CD14-positive monocyte (primary cell): ENCODE results near the gene NSD1. TPM values are rescaled to one million over a fixed set of nuclear protein-coding genes. Genes with fewer than 3 reads are reported as not detected.

ENCODE experiments used
- DNase-seq, 3 donors: peaks; one replicate each; pipeline ENCODE4 v3.0.0-alpha.2; 2011 to 2022
- H2AFZ ChIP-seq: 2 replicates; pipeline ENCODE4 v1.6.0; 2012; ENCODE audit warnings: mild to moderate bottlenecking, low read depth, low read length, inconsistent platforms; ENCODE audit not compliant: insufficient read depth, poor library complexity, severe bottlenecking
- H3K27ac ChIP-seq, 2 donors: 1 replicate in 1 of 2; 2 replicates in 1 of 2; pipeline ENCODE4 v1.5.1; 2012 to 2013; ENCODE audit warnings: low read length in 2 of 2, control low read depth in 1 of 2, inconsistent platforms in 1 of 2, low read depth in 1 of 2, mild to moderate bottlenecking in 1 of 2
- H3K27me3 ChIP-seq, 2 donors: one replicate each; pipeline versions ENCODE4 v1.6.0 to v1.6.1; 2011 to 2013; ENCODE audit warnings: low read length in 2 of 2; ENCODE audit not compliant: control insufficient read depth in 2 of 2, insufficient read depth in 2 of 2
- H3K36me3 ChIP-seq, 2 donors: replicated peaks in 1 of 2; 1 replicate in 1 of 2; 2 replicates in 1 of 2; pipeline versions ENCODE4 v1.5.1 to v1.6.1; 2012 to 2013; ENCODE audit warnings: low read length in 2 of 2, control low read depth in 1 of 2, inconsistent platforms in 1 of 2, mild to moderate bottlenecking in 1 of 2; ENCODE audit not compliant: insufficient read depth in 2 of 2, control insufficient read depth in 1 of 2
- H3K4me1 ChIP-seq, 2 donors: 1 replicate in 1 of 2; 2 replicates in 1 of 2; pipeline versions ENCODE4 v1.5.1 to v1.6.1; 2012 to 2013; ENCODE audit warnings: low read length in 2 of 2, control low read depth in 1 of 2, inconsistent platforms in 1 of 2, mild to moderate bottlenecking in 1 of 2, moderate library complexity in 1 of 2; ENCODE audit not compliant: insufficient read depth in 2 of 2, control insufficient read depth in 1 of 2
- H3K4me2 ChIP-seq: replicated peaks from 2 replicates; pipeline ENCODE3; 2012; ENCODE audit warnings: low read length, moderate library complexity, mild to moderate bottlenecking; ENCODE audit not compliant: poor library complexity, severe bottlenecking; ENCODE audit errors: extremely low read depth
- H3K4me3 ChIP-seq, 3 experiments: fragments of 200-600 bp in 1 of 3; sonication (generic) in 1 of 3; replicated peaks in 1 of 3; 1 replicate in 2 of 3; 2 replicates in 1 of 3; pipeline ENCODE4 v1.5.1; 2011 to 2013; ENCODE audit warnings: low read length in 3 of 3, mild to moderate bottlenecking in 3 of 3, control low read depth in 2 of 3, low read depth in 2 of 3, inconsistent platforms in 1 of 3, moderate library complexity in 1 of 3
- H3K79me2 ChIP-seq: 2 replicates; pipeline ENCODE4 v1.6.0; 2012; ENCODE audit warnings: mild to moderate bottlenecking, control low read depth, inconsistent platforms, low read length, moderate library complexity; ENCODE audit not compliant: insufficient read depth
- H3K9ac ChIP-seq: 2 replicates; pipeline ENCODE4 v1.6.0; 2017; ENCODE audit warnings: low read length, mild to moderate bottlenecking; ENCODE audit not compliant: insufficient read depth, poor library complexity, severe bottlenecking
- H3K9me3 ChIP-seq, 2 donors: replicated peaks in 1 of 2; 1 replicate in 1 of 2; 2 replicates in 1 of 2; pipeline versions ENCODE4 v1.5.1 to v1.6.1; 2012 to 2013; ENCODE audit warnings: low read length in 2 of 2, control low read depth in 1 of 2; ENCODE audit not compliant: control insufficient read depth in 1 of 2, insufficient read depth in 1 of 2
- H4K20me1 ChIP-seq: 2 replicates; pipeline ENCODE4 v1.6.0; 2012; ENCODE audit warnings: mild to moderate bottlenecking, low read length, control low read depth, moderate library complexity; ENCODE audit not compliant: insufficient read depth
- H3K27ac Mint-ChIP-seq, 7 donors: one replicate each; pipeline ENCODE4 v1.8.0; 2020; ENCODE audit warnings: mild to moderate bottlenecking in 7 of 7, mixed read lengths in 7 of 7, moderate library complexity in 6 of 7, inconsistent platforms in 2 of 7
- H3K27me3 Mint-ChIP-seq, 3 donors: one replicate each; pipeline ENCODE4 v1.8.0; 2021 to 2022; ENCODE audit warnings: low read depth in 3 of 3, mild to moderate bottlenecking in 3 of 3, mixed read lengths in 3 of 3, moderate library complexity in 3 of 3, inconsistent platforms in 1 of 3
- H3K36me3 Mint-ChIP-seq, 2 donors: one replicate each; pipeline ENCODE4 v1.8.0; 2020; ENCODE audit warnings: mixed read lengths in 2 of 2, inconsistent platforms in 1 of 2, mild to moderate bottlenecking in 1 of 2
- H3K4me1 Mint-ChIP-seq: one replicate; pipeline ENCODE4 v1.8.0; 2020; ENCODE audit warnings: mild to moderate bottlenecking, mixed read lengths
- H3K4me3 Mint-ChIP-seq, 2 donors: one replicate each; pipeline ENCODE4 v1.8.0; 2020; ENCODE audit warnings: mild to moderate bottlenecking in 2 of 2, mixed read lengths in 2 of 2, moderate library complexity in 1 of 2
- H3K9me3 Mint-ChIP-seq, 7 donors: one replicate each; pipeline ENCODE4 v1.8.0; 2020 to 2022; ENCODE audit warnings: mixed read lengths in 7 of 7, mild to moderate bottlenecking in 6 of 7, moderate library complexity in 6 of 7, inconsistent platforms in 2 of 7
- CTCF ChIP-seq: fragments of 200-600 bp; IDR thresholded peaks from one replicate; pipeline ENCODE4 v1.8.0; 2022; ENCODE audit warnings: antibody characterized with exemption, mild to moderate bottlenecking
- WGBS: methylation state at CpG from one replicate; pipeline ENCODE4 v1.1.5; 2013; ENCODE audit warnings: missing lambda C conversion rate; ENCODE audit not compliant: insufficient coverage; 5-methylcytosine and 5-hydroxymethylcytosine counted together
- intact Hi-C, 2 donors: fragments of 100-400 bp; cut with micrococcal nuclease; formaldehyde crosslinking; loops; one replicate each; pipeline versions ENCODE4 v1.15.0 to v1.15.1; 2023
- polyA plus RNA-seq, 3 donors: library from polyadenylated mRNA; depleted of rRNA in 1 of 3; unstranded in 2 of 3; stranded (reverse) in 1 of 3; fragments of 300-500 nt in 2 of 3; fragments of >200 nt in 1 of 3; fragmentation: Illumina TruSeq in 2 of 3; gene quantifications; 1 replicate in 2 of 3; 2 replicates in 1 of 3; pipeline ENCODE4 v1.2.3, GENCODE V29; 2012 to 2021

Gene NSD1
- polyA plus RNA-seq, 3 donors = 12.6 to 31.9 (median 19.0) TPM

- Mint-ChIP-seq H3K9me3 (peaks cover 0 to 2% (median 0%) of the 10 kb centered on the region in 7 donors), H3K4me1 (peaks cover 6% of the 10 kb centered on the region), H3K27me3 (peaks cover 4 to 7% (median 5%) of the 10 kb centered on the region in 3 donors), H3K4me3 (no peak overlapping the region), H3K27ac (no peak overlapping the region), H3K36me3 (no peaks in the 10 kb centered on the region)
- intact Hi-C loops = no loop called here
- no peak for TF ChIP-seq CTCF
- Histone ChIP-seq H3K79me2 (no peaks in the 10 kb centered on the region), H4K20me1 (no peaks in the 10 kb centered on the region), H3K4me2 (no peak overlapping the region), H3K36me3 (no peaks in the 10 kb centered on the region), H3K9me3 (no peaks in the 10 kb centered on the region), H3K4me1 (no peaks in the 10 kb centered on the region), H3K27me3 (no peaks in the 10 kb centered on the region), H3K4me3 (no peak overlapping the region), H2AFZ (no peak overlapping the region), H3K9ac (no peak overlapping the region), H3K27ac (no peak overlapping the region)
- 97% methylated on average over 27 of the region's 30 CpGs for WGBS
- DNase-seq = no peak
These were observed 36.3 kb upstream of the NSD1 start for GRCh38 chr5:177097016-177097985.

- no peaks in the 10 kb centered on the region for H3K4me1 ChIP-seq
- no peak overlapping the region for H3K27ac ChIP-seq
- H3K4me3 ChIP-seq = no peak overlapping the region
- no peak overlapping the region for H3K9ac ChIP-seq
- H3K27me3 Mint-ChIP-seq = peaks cover 4 to 10% (median 5%) of the 10 kb centered on the region in 3 donors
- no peaks in the 10 kb centered on the region for H4K20me1 ChIP-seq
- H3K79me2 ChIP-seq = no peaks in the 10 kb centered on the region
- no peak overlapping the region for H3K4me3 Mint-ChIP-seq
- no peak overlapping the region for H3K27ac Mint-ChIP-seq
- H3K36me3 ChIP-seq = no peaks in the 10 kb centered on the region
- peaks cover 6% of the 10 kb centered on the region for H3K4me1 Mint-ChIP-seq
- no peaks in the 10 kb centered on the region for H3K9me3 ChIP-seq
- no peak for TF ChIP-seq CTCF
- H3K4me2 ChIP-seq = no peak overlapping the region
- no peak overlapping the region for H2AFZ ChIP-seq
- H3K9me3 Mint-ChIP-seq = peaks cover 0 to 2% (median 0%) of the 10 kb centered on the region in 7 donors
- DNase-seq = no peak
- no peaks in the 10 kb centered on the region for H3K36me3 Mint-ChIP-seq
- no peaks in the 10 kb centered on the region for H3K27me3 ChIP-seq
- intact Hi-C loops = no loop called here
- 90% methylated on average over 6 of the region's 6 CpGs for WGBS
These were observed 35.5 kb upstream of the NSD1 start for GRCh38 chr5:177098120-177098469.
